GM18861 (cell line): ENCODE data around the gene SV2B.
"Not testable (repeated sequence)": the region's sequence is repeated elsewhere in the genome, so short reads cannot be mapped to it uniquely, and the experiment has no call there.

Experiments used
- ATAC-seq: cut with Tn5 transposase; IDR thresholded peaks from one replicate; pipeline ENCODE4 v1.9.1; 2021; ENCODE audit not compliant: unreplicated experiment

The SV2B gene

DNA sequence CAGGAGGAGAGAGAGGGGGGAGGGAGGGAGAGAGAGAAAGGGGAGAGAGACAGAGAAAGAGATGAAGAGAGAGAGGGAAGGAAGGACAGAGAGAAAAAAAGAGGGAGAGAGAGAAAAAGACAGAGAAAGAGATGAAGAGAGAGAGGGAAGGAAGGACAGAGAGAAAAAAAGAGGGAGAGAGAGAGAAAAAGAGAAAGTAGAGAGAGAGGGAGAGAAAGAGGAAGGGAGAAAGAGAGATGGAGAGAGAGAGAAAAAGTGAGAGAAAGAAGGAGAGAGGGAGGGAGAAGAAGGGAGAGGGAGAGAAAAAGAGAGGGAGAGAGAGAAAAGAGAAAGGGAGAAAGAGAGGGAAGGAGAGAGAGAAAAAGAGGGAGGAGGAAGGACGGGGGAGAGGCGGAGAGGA is 204.2 kb downstream of the SV2B start:
- ATAC-seq = no peak

DNA sequence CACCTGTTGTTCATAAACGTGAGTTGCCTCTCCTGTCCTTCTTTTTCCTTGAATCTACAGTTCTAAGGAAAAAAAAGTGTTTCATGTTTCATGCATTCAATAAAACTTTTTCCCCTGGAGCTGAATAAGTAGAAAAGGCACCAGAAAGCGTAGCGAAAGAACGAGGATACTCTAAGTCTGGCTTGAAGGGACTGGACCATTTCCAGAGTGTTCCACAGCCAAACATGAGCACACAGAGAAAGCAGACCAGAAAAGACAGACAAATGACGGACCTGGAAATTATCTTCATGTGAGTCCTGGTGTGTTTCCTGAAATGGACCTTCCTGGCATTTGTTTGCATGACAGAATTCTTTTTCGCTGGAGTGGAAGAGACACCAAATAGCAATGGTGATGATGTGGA is 204.7 kb downstream of the SV2B start:
- ATAC-seq = no peak

DNA sequence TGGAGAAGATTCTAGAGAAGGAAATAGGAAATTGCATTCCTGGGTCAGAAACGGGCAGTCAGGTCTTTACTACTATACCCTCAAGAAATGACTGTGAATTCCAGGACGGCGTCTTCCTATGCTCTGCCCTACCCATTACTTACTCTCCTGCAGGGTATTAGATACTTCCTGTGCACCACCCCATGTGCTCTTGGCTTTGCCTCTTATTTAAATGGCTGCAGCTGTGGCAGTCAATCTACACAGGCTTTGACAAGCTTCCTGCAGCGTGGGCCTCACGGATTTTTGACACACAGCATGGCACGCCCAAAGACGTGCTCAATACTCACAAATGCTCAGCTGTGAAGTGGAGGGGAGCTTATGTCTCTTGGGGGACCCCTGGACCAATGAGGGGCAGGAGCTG is 206.1 kb downstream of the SV2B start:
- no peak for ATAC-seq

DNA sequence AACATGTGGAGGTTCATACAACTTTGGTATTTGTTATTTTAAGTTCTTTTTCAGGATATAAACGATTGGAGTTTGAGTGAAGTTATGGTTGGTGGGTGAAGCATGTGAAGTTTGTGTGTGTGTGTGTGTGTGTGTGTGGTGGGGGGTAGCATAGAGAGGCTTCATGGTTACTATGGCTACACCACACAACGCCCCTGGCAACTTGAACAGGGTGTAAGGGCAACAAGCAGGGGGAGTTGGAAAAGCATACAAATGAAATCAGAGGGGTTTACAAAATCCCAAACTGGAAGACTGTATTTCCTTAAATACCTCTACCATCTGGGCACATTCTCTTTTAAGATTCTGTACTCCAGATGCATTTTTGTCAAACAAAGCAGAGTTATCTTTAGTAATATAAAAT is 207.5 kb downstream of the SV2B start:
- no peak for ATAC-seq

DNA sequence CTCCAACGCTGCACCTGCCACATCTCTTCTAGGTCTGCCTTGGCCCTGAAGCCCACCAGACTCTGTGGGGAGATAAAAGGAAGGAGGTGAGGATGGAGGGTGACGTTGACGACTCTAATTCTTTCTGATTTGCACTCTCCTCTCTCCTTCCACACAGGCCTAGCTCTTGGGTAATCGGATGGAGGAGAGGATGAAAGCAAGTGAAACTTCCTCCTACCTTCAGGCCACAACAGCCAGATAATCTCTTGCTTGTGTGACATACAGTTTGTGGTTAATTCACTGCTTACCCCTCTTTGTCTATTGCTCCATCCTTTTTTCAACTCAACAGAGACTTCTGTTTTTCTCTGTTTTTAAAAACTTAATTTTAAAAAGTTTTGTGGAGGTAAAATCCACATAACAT is 208.1 kb downstream of the SV2B start:
- ATAC-seq = no peak

DNA sequence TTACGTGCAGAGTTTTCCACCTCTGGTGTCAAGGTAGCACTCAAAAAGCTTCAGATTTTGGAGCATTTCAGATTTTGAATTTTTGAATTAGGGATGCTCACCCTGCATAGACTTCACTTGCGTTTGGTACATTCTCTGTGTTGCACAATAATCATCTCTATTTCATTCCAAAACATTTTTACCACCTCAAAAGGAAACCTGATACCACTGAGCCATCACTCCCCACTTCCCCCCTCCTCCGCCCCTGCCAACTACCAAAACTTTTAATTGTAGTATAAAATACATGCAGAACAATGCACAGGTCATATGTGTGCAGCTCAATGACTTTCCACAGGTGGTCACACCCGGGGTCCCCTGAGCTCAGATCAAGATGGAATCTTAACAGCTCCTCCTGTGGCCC is 208.8 kb downstream of the SV2B start:
- ATAC-seq = no peak

DNA sequence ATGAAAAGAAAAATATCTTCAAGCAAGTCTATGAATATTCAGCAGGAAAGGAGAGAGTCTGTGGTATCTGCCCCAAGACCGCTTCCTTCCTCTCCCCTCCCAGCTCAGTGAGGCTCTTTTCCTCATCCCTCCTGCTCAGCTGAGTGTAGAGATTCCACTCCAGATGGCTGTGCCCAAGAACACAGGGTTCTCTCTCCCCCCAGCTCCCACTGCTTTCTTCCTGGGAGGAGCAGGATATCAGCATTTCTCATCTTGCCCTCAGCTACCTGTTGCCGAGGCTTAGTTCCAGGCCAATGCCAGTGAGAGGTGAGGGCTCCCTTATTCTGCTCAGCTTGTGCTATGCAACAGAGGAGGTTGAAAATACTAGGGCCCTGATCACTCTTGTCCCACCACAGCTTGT is 211.9 kb downstream of the SV2B start:
- no peak for ATAC-seq

DNA sequence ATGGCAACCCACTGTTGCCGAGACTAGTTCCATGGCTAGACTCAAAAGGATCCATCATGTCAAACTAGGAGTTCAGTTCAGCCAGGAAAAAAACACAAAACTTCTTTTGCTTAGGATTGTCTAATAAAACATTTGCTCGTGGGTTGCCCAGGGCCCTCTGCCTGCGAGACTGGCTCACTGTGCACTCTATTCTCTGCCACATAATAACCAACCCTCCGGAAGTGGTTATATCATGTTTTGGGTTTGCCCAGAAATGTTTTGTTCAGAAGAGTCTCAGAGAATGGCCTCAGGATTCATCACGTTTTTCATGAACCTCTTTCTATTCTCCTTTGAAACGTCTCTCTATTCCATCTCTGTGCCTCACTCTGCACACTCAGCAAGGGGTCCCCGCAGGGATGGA is 216.1 kb downstream of the SV2B start:
- no peak for ATAC-seq

DNA sequence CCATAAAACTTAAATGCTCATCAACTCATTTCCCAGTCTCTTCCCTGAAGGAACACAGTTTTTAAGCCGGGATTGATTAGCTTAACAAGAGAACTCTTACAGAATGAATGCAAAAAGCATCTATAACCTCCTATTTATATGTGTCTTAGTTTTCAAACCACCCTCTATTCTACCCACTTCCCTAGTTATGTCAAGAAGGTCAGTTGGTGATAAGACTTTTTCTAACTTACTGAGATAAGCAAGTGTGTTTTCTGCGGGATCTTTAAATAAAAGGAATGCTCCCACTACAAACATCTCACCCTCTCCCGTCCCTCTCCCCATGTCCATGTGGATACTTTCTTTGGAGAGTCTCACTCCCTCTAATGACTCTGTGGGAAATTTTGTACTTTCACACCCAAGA is 218.5 kb downstream of the SV2B start:
- no peak for ATAC-seq

DNA sequence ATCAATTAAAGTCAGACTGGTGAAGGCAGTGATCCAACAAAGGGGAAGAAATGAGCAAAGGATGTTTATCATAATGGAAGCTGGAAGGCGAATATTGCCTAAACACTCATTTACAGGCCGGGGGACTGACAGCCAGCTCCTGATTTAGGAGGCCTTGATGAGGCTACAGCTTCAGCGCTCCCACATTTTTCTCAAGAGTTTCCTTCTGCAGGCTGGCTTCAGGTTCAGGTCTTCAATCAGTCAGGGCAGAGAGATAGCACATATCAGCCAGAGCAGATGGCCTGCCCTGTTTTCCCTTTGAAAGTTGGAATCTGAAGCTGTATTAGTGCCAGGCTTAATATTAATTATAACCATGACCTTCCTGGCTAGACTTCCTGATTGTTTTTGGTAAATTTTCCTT is 218.9 kb downstream of the SV2B start:
- ATAC-seq = no peak

DNA sequence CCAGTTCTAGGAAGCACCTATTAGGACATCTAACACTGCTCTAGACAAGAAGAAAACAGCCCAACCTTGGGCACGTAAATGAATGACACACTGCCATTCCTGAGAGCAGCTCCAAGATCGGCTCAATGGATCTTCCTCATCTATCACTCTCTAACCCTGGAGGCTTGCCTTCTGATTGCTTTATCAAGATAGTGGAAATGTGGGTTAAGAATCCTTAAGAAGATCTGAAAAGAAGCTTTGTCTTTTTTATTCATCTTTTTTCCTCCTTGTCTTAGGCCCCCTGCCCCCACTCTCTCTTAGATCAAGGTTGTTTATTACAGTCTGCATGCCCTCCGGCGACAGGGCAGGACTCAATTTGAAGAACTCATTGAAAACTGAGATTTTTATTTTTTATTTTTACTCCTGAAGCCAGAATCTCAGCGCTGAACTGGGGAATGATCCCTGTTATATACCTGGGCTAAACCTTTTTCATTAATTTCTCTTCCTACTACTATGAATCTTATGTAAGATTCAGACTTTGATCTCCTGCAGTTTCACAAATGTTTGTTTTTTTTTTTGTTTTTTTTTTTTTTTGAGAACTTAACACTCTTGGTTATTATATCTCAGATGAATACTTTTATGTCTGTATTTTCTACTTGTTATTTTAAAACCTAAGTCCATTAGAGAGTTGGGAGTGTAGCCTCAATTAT is 219.5 kb downstream of the SV2B start:
- ATAC-seq = no peak

DNA sequence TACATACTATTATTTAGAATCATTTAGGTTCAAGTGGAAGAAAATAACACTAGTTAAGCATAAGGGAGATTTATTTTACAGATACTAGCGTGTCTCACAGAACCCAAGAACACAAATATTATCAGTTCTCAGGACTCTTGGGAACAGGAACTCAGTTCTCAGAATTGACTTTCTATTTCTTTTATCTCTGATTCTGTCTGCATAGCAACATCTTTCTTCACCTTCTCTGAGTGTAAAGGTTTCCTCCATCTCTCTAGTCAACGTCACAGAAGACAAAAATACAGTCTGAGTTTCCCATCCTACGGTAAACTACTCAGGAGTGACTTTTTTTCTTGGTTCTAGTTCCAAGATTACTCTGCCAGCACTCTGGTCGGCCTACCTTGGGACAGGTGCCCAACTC is 220.0 kb downstream of the SV2B start:
- no peak for ATAC-seq

DNA sequence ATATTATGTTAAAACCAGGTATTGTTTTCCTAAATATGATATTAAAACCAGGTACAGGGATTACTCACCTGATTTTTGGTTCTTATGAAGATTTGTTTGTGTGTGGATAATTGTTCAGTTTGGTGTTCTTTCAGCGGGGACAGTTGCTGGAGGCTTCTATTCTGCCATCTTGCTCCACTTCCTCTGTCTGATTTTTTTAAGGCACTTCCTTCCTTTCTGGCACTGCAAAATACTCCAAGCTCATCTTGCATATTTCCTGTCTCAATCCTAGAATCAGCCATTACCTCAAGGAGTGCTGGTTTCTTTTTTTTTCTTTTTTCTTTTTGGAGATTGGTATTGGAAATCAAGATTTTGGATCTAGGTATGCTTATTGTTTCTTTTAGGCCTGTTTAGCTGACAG is 229.9 kb downstream of the SV2B start:
- no peak for ATAC-seq

DNA sequence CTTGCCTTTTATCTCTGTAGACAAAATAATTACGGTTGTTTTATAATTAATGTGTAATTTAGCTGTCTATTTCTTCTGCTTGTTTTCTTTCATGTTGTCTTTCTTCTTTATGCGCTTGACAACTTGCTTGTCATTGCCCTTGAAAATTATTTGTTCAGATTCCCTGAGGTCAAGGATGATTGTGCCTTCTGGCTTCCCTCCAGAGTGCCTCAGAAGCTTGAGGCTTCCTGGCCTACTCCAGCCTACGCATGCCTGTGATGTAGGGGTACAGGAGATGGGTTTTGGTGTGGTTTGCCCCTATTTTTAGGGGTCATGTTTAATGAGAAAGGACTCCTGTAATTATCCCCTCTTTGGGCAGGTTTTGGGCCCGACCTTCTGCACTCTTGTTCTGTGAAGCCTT is 231.5 kb downstream of the SV2B start:
- ATAC-seq = no peak

DNA sequence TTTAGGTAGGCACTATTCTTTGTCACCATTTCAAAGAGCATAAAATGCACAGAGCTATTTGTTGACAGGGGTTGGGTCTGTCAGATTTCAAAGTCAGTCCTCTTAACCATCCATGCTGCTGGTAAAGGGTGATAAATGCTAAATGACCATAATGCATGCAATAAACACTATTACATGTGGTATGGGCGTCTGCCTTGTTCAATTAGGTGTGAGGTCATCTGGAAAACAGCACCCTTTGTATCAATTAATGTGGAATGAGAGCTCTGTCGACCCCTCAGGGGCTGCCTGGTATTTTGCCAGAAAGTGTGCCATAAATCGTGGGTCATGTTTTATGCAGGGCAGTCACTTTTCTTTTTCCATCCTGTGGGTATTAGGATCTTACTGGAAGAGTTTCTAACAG is 235.6 kb downstream of the SV2B start:
- ATAC-seq = no peak

DNA sequence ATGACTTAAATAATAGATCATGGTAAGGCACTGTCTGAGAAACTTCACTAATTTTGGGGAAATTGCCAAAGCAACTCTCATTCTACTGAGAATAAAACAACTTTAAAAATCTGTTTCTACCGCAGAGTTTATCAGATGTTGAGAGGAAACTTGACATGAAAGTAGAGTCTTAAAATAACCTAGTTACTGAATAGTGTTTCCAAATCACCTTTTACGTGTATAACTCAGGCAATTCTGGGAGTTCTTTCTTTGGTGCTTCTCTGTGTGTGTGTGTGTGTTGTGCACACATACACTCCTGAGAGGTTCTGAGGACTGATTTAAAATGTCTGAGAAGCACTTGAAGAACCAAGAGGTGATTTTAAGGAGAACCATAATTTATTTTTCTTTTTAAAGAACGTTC is 236.6 kb downstream of the SV2B start:
- no peak for ATAC-seq

DNA sequence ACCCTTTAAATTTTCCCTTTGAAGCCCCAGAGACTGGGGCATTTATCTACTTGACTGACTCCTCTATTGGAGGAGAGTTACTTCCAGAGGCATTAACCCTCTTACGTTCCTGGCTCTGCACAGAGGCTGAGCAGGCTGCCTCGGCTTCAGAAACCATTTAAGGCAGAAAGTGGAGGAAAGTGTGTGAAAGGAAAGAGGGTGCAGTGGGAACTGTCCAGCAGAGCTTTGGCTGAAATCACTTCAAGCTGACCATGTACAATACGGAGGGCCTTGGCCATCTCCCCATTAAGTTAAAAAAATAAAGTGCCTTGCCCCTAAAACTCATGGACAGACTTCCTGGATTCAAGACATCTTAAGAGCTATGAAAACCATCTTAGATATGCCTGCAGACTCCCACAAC is 238.7 kb downstream of the SV2B start:
- ATAC-seq = no peak

DNA sequence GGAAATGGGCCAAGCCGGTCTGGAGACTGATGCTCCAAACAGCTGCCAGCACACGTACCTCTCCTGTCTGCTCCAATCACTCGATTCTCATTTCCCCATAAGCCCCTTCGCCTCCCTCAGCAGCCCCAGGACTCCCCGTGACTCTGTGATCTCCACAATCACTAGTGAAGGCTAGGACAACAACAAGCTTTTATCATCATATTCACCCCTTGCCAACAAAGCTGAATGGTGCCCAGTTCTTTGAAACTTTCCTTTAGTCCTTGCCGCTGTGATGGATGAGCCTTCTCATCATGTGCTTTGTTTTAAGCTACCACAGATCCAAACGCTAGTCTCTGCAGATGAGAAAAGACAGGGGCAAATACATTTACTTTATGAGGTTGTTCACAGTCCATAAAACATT is 242.0 kb downstream of the SV2B start:
- ATAC-seq = no peak

DNA sequence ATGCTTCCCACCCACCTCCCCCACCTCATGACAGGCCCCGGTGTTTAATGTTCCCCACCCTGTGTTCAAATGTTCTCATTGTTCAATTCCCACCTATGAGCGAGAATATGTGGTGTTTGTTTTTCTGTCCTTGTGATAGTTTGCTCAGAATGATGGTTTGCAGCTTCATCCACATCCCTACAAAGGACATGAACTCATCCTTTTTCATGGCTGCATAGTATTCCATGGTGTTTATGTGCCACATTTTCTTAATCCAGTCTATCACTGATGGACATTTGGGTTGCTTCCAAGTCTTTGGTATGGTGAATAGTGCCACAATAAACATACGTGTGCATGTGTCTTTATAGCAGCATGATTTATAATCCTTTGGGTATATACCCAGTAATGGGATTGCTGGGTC is 244.9 kb downstream of the SV2B start:
- not testable (repeated sequence) for ATAC-seq

DNA sequence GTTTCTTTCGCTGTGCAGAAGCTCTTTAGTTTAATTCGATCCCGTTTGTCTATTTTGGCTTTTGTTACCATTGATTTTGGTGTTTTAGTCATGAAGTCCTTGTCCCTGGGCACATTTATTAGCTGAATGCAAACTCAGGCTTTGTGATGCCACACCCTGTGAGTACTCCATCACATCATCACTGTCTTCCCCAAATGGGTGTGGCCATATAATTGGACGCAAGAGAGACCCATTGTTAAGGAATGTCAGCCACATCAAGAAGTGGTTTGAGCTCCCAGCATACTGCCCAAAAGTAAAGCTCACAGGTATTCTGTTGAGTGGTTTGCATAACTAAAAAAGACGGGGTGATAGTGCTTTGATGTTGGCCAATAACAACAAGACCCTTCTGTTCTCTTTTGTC is 245.7 kb downstream of the SV2B start:
- no peak for ATAC-seq

DNA sequence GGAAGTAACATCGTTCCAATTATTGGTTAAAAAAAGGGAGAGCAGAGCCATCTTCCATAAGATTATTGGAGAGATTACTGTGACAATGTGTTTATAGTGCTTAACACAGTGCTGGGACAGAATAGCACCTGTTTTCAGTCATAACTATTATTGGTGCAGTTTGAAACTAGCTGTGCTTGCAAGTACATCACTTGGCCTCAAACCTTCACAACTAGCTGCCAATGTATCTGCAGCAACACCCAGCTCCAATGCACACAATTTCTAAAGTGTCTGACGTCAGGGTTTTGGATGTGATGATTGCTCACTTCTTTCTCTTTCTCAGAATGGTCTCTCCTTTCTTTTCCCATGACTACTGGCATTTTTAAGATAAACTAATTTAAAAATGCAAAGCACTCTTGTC is 246.2 kb downstream of the SV2B start:
- no peak for ATAC-seq

DNA sequence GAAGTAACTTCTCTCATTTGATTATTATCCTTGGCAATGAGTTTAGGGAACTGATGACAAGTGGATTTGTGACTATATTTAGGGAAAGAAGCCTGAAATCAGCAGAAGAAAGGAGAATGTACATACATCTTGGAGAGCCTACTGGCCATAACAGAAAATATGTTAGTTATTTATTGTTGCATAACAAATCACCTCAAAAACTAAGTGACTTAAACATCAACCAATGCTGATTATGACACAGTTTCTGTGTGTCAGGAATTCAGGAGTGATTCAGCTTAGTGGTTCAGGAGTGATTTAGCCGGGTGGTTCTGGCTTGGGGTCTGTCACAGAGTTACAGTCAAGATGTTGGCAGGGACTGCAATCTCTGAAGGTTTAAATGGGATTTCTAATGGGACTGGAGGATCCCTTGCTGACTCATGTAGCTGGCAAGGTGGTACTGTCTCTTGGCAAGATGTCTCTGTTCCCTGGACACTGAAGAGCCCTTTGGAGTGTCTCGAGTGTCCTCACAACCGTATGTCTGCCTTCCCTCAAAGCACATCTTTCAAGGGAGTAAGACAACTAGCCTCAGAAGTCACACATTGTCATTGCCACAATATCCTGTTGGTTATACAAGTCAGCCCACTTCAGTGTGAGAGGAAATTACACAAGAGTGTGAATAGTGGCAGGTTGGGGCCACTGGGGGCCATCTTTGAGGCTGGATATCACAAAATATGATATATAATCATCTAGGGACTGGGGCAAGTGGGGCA is 248.9 kb downstream of the SV2B start:
- no peak for ATAC-seq
